HUDEP-2 (cell line): ENCODE data around the gene ASIC2.

Experiments
- DNase-seq, 76 experiments: peaks; one replicate each; lab custom pipeline; 2025; ENCODE audit not compliant: unreplicated experiment in 76 of 76; lab: John Stamatoyannopoulos, UW

Gene ASIC2

GRCh38 chr17:33207231-33207630 is 85.9 kb downstream of the ASIC2 start:
- DNase-seq, result no peak

GRCh38 chr17:33205552-33205951 is 87.5 kb downstream of the ASIC2 start:
- DNase-seq, result no peak

- no peak for DNase-seq
Measured at GRCh38 chr17:33204701-33205100, 88.4 kb downstream of the ASIC2 start.

GRCh38 chr17:33204156-33204555 is 88.9 kb downstream of the ASIC2 start:
- no peak for DNase-seq

- DNase-seq, result no peak
Measured at GRCh38 chr17:33202796-33203495, 90.1 kb downstream of the ASIC2 start.

- DNase-seq, result no peak
Measured at GRCh38 chr17:33202021-33202420, 91.1 kb downstream of the ASIC2 start.

- no peak for DNase-seq
Measured at GRCh38 chr17:33201283-33201682, 91.8 kb downstream of the ASIC2 start.

GRCh38 chr17:33200587-33200986 is 92.5 kb downstream of the ASIC2 start:
- no peak for DNase-seq

GRCh38 chr17:33199571-33200510 is 93.3 kb downstream of the ASIC2 start:
- DNase-seq, result no peak

- no peak for DNase-seq
Measured at GRCh38 chr17:33198954-33199353, 94.1 kb downstream of the ASIC2 start.

GRCh38 chr17:33197342-33197741 is 95.8 kb downstream of the ASIC2 start:
- no peak for DNase-seq

- no peak for DNase-seq
Measured at GRCh38 chr17:33196883-33197282, 96.2 kb downstream of the ASIC2 start.

GRCh38 chr17:33192951-33193911 is 99.9 kb downstream of the ASIC2 start:
- DNase-seq, result no peak

- no peak for DNase-seq
Measured at GRCh38 chr17:33183487-33184026, 109.5 kb downstream of the ASIC2 start.

- no peak for DNase-seq
Measured at GRCh38 chr17:33179151-33179550, 113.9 kb downstream of the ASIC2 start.

- no peak for DNase-seq
Measured at GRCh38 chr17:33178681-33179080, 114.4 kb downstream of the ASIC2 start.

- DNase-seq, result no peak
Measured at GRCh38 chr17:33175562-33175961, 117.5 kb downstream of the ASIC2 start.

GRCh38 chr17:33171931-33172330 is 121.2 kb downstream of the ASIC2 start:
- no peak for DNase-seq

GRCh38 chr17:33169580-33170285 is 123.4 kb downstream of the ASIC2 start:
- no peak for DNase-seq

GRCh38 chr17:33167736-33168135 is 125.4 kb downstream of the ASIC2 start:
- no peak for DNase-seq
